Ramos (cell line): ENCODE data around the gene GPR157.
"Not testable (repeated sequence)": the region's sequence is repeated elsewhere in the genome, so short reads cannot be mapped to it uniquely, and the experiment has no call there.

Experiments used
- in situ Hi-C: fragments of 300-500 bp; cut with MboI; formaldehyde crosslinking; loops from one replicate; pipeline ENCODE4 v1.14.3; 2022; ENCODE audit warnings: low sequenced_read_pairs; ENCODE audit not compliant: unreplicated experiment

GPR157 gene

GRCh38 chr1:9128520-9129265 lies at the start of gene GPR157:
Gene GPR157 (minus strand): TSS chr1:9129102. CDS start chr1:9129027, 75 bp downstream.
- in situ Hi-C loops = loop anchor here (25.0 kb wide), 1 partner anchor 359 kb away; no protein-coding TSS in a partner anchor

- in situ Hi-C loops = no loop called here
Observed at GRCh38 chr1:9174762-9175161, 45.9 kb upstream of the GPR157 start.

GRCh38 chr1:9174243-9174642 lies 45.3 kb upstream of the GPR157 start:
- in situ Hi-C loops = no loop called here

- in situ Hi-C loops = no loop called here
Observed at GRCh38 chr1:9169601-9170137, 40.8 kb upstream of the GPR157 start.

- in situ Hi-C loops = no loop called here
Observed at GRCh38 chr1:9167638-9168037, 38.7 kb upstream of the GPR157 start.

GRCh38 chr1:9166289-9167235 lies 37.7 kb upstream of the GPR157 start:
- in situ Hi-C loops = no loop called here

GRCh38 chr1:9165396-9165795 lies 36.5 kb upstream of the GPR157 start:
- in situ Hi-C loops = no loop called here

- in situ Hi-C loops = no loop called here
Observed at GRCh38 chr1:9164919-9165318, 36.0 kb upstream of the GPR157 start.

GRCh38 chr1:9164532-9164900 lies 35.6 kb upstream of the GPR157 start:
- in situ Hi-C loops = no loop called here

- in situ Hi-C loops = no loop called here
Observed at GRCh38 chr1:9161963-9162362, 33.1 kb upstream of the GPR157 start.

GRCh38 chr1:9161342-9161741 lies 32.4 kb upstream of the GPR157 start:
- in situ Hi-C loops = no loop called here

GRCh38 chr1:9160079-9160717 lies 31.3 kb upstream of the GPR157 start:
- in situ Hi-C loops = no loop called here

- in situ Hi-C loops = no loop called here
Observed at GRCh38 chr1:9155879-9156278, 27.0 kb upstream of the GPR157 start.

GRCh38 chr1:9155405-9155804 lies 26.5 kb upstream of the GPR157 start:
- in situ Hi-C loops = not testable (repeated sequence)

- in situ Hi-C loops = no loop called here
Observed at GRCh38 chr1:9153152-9153551, 24.2 kb upstream of the GPR157 start.

GRCh38 chr1:9152535-9152934 lies 23.6 kb upstream of the GPR157 start:
- in situ Hi-C loops = no loop called here

- in situ Hi-C loops = no loop called here
Observed at GRCh38 chr1:9151328-9151860, 22.5 kb upstream of the GPR157 start.

GRCh38 chr1:9150582-9151327 lies 21.9 kb upstream of the GPR157 start:
- in situ Hi-C loops = no loop called here

GRCh38 chr1:9149837-9150581 lies 21.1 kb upstream of the GPR157 start:
- in situ Hi-C loops = loop anchor here (25.0 kb wide), 1 partner anchor 337 kb away; no protein-coding TSS in a partner anchor
